ENCODE measurements around the gene TREML2.
"Not testable (repeated sequence)": the region's sequence is repeated elsewhere in the genome, so short reads cannot be mapped to it uniquely, and the experiment has no call there.

Gene TREML2, protein sequence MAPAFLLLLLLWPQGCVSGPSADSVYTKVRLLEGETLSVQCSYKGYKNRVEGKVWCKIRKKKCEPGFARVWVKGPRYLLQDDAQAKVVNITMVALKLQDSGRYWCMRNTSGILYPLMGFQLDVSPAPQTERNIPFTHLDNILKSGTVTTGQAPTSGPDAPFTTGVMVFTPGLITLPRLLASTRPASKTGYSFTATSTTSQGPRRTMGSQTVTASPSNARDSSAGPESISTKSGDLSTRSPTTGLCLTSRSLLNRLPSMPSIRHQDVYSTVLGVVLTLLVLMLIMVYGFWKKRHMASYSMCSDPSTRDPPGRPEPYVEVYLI

DNA sequence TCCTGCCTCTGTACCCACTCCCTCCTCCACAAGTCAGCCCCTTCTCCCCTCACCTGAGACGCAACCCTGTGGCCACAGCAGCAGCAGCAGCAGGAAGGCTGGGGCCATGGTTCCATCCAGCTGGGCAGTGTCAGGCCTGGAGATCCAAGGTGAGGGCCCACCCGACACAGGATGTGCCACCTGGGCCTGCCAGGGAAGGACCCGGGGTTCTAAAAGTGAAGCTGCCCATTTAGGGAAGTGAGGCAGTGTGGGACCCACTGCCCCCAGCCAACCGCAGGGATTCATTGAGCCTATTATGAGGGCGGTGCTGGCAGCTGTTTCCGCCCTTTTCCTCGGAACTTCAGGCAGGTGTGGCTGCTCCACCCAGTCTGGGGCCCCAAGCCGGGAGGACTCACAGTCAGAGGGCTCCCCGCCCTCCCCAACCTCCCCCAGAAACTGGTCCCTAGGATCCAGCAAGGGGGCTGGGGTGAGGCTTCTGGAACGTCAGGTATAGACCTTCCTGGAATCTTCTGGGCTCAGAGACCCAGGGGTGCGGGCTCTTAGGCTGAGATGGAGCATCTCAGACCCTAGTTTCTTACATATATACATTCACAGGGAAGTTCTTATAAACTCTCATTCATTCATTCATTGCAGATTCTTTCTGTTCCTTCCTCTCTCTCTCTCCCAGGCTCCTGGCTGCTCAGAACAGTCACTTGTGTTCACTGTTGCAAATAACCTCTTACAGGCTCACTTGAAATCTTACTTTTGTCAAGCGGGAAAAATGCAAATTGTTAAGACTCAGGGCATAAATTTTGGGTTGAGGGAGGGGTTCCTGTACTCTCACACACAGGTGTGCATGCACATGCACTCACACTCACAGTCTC lies at the start of gene TREML2:
Gene TREML2, minus strand, starts transcription at position 249 of the 863 bp plus-strand sequence. Its CDS starts 141 bp downstream, at position 108.
- peak; percentile 69 for DNase-seq

DNA sequence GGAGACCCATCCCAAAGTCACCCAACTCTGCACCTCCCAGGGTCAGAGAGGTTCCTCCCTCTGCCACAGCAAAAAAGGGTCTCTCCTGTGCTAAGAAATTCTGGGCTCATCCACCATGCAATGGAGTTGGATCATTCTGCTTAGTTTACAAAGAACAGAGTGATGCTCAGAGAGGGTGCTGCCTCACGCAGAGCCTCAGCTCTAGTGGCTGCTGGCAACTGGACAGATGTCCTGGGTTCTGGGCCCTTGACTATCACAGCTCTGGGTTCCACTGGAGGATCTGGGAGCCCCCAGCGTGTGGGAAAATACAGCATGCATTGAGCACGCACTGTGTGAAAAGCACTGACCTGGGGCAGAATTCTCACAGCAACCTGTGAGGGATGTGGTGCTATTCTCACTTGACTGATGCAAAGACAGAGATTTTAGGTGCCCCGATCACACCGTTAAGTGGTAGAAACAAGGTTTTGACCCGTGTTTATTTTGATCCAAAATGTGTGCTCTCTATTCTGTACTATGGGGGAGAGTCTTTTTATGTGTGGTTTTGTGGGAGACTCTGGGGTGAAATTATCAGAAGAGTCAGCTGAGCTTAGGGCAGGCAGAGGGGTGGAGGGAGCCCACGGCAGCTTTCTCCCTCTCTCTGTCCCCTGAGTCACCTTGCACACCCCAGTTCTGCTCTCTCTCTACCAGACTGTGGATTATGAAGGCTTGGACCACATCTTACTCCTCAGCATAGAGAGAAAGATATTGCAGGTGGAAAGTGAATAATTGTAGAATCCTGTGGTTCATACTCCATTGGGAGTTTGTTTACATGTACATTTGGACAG lies 47.1 kb upstream of the TREML2 start:
- no peak for DNase-seq

DNA sequence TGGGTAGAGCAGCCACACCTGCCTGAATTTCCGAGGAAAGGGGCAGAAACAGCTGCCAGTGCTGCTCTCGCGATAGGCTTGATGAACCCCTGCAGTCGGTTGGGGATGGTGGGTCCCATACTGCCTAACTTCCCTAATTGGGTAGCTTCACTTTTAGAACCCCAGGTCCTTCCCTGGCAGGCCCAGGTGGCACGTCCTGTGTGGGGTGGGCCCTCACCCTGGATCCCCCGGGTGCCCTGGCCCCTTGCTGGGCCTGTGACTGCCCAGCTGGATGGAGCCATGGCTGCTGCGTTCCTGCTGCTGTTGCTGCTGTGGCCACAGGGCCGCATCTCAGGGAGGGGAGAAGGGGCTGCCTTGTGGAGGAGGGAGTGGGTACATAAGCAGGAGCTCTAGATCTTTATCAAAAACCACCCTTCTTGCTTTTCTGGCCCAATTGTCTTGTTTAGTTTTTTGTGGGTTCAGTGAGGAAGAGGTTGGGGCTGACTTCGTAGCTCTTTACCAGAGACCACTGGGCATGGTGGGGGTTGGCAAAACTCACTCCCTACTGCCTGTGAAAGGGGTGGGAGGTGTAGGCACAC lies 46.4 kb upstream of the TREML2 start:
- no peak for DNase-seq

DNA sequence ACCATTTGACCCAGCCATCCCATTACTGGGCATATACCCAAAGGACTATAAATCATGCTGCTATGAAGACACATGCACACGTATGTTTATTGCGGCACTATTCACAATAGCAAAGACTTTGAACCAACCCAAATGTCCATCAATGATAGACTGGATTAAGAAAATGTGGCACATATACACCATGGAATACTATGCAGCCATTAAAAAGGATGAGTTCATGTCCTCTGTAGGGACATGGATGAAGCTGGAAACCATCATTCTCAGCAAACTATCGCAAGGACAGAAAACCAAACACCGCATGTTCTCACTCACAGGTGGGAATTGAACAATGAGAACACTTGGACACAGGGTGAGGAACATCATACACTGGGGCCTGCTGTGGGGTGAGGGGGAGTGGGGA lies 45.6 kb upstream of the TREML2 start:
- not testable (repeated sequence) for DNase-seq

DNA sequence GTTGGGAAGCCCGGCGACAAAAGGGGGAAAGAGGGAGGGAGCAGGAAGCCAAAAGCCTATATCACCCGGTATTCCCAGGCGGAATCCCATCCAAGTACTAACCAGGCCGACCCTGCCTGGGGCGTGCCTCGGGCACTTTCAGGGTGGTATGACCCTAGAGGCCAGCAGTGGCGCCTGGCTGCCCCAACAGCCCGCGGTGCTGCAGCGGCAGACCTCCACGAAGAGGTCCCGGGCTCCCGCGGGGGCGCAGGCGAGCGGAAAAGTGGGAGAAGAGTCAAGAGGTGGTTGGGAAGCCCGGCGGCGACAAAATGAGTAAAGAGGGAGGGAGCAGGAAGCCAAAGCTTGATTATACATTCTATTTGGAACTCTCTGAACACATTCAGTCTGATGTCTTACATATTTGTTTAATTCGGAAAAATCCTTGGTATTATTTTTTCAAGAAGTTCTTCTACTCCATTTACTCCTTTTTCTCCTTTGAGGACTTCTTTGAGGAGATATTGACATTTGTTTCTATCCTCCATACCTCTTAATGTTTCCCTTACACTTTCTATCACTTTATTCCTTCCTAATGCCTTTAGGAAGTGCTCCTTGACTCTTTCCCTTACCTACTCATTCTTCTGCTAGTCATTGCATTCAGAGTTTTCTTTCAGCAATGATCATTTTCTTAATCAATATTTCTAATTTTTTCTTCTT lies 38.7 kb upstream of the TREML2 start:
- DNase-seq = no peak

DNA sequence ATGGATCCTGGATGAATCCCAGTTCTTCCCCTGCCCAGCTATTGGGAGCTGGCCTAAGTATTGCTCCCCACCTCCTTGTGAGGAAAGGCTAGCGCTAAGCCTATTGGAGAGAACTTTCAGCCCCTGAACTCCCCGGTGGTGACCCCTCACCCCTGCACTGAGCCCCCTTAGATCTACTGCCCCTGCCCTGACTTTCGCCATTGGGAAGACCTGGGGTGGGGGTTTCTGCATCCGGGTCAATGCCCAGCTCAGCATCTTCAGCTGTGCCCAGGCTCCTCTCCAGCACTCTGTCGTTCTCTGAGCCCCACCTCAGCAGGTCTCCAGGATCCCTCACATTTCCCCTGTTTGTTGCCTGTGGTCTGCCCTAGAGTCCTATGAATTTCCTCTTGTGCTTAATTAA lies 36.2 kb upstream of the TREML2 start:
- DNase-seq = no peak

DNA sequence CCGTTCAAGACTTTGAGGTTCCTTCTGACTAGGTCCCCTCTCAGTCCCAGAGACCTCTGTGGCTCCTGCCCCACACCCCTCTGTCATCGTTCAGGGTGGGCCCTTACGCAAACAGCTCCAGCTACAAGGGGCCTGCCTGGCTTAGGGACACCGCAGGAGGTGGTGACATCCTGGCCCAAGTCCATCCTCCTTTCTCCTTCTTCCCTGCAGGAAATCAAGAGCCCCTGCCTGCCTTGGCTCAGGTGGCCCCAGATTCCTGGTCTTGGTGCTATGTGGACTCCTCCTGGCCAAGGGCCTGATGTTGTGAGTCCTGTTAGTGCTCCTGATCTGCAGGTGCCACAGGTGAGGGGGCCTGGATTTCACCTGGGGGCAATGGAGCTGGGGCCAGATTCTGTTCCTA lies 35.3 kb upstream of the TREML2 start:
- DNase-seq = no peak

DNA sequence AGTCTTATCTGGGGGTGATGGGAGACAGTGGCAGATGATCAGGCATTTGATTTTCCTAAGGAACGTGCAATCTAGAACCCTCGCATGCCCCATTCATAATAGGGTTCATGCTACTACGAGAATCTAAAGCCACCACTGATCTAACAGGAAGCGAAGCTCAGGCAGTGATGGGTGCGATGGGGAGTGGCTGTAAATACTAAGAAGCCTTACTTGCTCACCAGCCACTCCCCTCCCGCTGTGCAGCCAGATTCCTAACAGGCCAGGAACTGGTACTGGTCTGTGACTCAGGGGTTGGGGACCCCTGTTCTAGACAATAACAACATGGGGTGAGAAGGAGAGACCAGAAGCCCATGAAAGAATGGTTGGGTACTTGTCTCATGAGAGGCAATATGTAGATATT lies 31.7 kb upstream of the TREML2 start:
- no peak for DNase-seq

DNA sequence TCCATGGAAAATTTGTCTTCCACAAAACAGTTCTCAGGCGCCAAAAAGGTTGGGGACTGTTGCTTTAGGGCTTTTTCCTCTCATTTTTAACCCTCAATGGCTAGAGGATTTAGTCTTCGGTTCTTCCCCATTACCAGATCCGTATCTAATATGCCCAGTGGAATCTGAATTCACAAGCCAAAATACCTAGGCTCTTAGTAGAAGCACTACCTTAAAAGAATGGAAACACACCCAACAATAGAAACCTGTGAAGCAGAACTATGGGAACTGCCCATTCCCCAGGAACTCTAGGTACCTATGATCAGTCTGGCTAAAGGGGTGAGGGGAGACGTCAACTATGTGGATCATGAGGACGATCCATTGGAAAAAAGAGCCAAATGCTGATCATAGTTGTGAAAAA lies 30.3 kb upstream of the TREML2 start:
- no peak for DNase-seq

DNA sequence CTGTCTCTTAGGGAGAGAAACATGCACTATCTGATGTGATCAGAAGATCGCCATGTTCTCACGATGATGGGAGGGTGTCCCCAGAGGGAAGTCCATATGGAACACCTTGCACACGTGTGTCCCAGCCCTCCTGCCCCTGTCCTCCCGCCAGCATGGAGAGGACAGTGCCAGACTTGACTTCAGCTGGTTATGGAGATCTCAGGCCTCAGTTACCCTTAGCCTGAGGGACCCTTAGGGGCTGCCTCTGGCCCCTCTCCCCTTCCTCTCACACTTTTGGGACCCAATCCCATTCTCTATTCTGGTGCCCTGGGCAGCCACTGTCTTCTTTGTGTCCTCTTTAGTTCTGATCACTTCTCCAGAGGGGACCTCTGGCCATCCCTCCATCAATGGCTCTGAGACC lies 28.8 kb upstream of the TREML2 start:
- no peak for DNase-seq

DNA sequence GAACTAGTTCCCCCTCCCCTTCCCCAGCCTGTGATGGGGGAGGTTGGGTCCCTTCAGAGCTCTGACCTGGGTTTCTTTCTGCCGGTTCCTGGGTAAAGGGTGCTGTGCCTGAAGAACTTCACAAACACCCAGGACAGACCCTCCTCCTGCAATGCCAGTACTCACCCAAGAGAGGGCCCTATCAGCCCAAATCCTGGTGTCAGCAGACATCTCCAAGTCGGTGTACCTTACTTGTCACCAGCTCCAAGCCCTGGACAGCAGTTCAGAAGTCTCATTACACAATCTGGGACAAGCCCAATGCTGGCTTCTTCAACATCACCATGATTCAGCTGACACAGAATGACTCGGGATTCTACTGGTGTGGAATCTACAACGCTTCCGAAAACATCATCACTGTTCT lies 27.7 kb upstream of the TREML2 start:
- no peak for DNase-seq

DNA sequence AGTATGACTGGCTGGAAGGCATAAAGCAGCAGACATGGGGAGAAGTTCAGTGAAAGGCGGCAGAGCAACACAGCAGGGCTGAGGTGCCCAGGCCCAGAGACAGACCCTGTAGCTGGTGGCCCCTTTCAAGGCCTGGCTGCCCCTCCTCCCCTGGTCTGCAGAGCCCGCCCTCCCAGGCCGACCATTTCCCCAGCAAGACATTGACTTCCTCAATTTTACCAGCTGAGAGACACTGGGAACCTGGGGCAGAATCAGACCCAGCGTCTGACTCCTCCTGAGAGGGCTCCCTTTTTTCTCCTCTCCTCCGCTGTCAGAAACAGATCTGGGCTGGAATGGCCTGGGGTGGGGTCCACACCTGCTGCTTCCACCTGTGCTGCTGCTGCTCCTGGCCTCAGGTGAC lies 27.1 kb upstream of the TREML2 start, which contains the start of gene TREML4:
Gene TREML4, plus strand, starts transcription at position 254 of the 400 bp plus-strand sequence. Its CDS starts 79 bp downstream, at position 333.
- DNase-seq = no peak

DNA sequence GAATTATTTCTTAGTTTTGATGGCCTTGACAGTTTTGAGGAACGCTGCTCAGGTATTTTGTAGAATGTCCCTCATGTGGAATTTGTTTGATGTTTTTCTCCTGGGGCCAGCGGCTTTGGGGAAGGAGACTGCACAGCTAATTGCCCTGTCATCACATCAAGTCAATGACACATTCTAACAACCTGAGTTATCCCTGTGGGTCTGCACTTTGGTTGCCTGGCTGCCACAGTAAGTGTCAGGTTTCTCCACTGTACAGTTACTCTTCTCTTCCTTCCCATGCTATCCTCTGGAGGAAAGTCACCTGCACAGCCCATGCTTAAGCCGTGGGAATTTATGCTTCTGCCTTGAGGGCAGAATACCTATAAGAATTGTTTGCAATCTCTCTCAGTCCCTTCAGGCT lies 25.8 kb upstream of the TREML2 start:
- DNase-seq = no peak

DNA sequence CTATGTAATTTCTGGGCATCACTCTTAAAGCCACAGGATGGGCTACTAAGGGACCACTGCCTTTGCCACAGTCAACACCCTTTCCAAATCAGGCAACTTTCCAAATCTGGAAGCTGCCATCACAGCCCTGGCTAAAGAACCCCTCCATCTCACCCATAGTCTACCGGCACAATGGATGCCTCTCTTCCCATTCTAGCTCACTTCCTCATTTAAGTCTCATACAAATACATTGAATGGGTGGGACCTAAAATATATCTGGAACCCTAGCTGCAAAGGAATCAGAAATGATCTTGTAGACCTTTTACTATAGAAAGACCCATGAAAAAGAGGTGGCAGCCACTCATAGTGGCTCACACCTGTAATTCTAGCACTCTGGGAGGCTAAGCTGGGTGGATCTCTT lies 23.9 kb upstream of the TREML2 start:
- DNase-seq = no peak

DNA sequence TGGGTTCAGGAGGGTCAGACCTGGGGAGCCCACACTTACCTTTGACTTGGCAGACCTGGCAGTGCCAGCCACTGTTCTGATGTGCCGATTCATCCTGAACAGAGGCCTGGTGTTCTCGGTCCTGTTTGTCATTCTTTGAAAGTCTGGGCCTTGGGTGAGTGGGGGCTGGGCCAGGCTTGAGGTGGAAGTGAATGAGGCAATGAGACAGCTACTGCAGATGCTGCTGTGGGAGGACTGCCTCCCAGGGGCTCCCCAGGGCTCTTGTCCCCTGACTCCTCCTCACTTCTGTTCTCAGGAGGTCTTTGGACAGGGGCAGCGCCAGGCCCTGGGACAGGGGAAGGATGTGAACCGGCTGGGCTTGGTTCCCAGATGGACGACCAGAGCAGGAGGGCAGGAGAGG lies 21.6 kb upstream of the TREML2 start:
- DNase-seq = no peak

DNA sequence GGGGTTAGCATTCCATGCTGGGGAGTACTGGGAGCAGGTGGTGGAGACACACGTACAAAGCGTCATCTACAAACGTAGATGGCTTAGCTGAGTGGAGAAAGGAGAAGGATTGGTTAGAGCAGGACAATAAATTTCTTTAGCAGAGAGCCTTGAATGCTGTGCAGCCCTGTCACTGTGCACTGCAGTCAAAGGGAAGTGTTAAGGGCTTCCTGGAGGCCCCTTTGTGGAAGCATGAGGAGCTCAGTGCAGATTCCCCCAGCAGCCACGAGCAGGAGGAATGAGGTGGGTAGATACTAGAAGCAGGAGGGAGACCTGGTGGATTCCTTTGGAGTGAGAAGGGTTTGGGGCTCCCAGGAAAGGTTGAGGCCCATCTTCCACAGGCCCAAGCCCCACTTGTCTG lies 21.1 kb upstream of the TREML2 start:
- no peak for DNase-seq

DNA sequence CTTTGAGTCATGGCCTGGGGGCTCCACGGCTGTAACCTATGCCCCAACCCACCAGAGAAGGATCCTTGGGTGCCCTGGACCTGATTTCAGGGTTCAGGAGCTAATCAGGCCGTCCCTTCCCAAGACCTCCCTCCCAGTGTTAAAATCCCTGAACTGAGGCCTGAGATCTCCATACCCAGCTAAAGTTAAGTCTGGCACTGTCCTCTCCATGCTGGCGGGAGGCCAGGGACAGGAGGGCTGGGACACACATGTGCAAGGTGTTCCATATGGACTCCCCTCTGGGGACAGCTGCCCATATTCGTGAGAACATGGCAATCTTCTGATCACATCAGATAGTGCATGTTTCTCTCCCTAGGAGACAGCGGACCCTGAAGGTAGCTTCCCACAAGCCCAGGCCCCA lies 15.7 kb upstream of the TREML2 start:
- no peak for DNase-seq

DNA sequence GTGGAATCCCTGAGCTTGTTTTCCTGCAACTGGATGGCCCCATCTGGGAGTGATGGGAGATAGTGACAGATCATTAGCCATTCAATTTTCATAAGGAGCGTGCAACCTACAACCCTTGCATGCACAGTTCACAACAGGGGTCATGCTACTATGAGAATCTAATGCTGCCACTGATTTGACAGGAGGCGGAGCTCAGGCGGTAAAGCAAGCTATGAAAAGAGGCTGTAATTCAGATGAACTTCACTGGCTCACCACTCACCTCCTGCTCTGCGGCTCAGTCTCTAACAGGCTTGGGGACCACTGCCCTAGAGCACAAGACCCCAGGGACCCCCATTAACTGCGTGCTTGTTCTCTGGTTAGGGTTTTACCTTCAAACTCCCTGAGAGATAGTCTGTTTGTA lies 14.8 kb upstream of the TREML2 start:
- no peak for DNase-seq

DNA sequence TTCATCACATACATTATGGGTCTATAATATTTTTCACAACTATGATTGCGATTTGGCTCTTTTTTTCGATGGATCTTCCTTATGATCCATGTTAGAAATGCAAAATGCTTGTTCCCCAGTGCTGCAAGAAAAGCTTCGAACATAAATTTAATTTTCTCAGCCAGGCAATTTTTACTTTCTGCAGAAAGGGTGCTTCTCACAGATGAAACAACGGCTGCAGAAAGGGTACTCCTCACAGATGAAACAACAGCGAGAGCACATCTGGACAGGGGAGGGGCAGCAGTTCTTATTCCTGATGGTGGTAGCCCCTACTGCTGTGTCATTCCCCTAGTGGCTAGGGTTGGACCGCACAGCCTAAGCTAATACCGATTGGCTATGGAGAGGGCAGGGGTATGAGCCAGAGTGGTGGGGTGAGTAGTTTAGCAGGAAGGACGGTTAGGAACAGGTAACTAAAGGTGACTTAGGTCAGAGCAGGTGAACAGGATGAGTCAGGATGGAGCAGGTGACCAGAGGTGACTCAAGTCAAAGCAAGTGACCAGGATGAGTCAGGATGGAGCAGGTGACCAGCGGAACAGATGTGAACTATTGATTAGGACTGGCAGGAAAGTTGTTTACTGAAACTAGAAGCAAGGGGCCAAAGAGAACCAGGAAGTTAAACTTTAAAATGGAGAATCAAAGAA lies 13.8 kb upstream of the TREML2 start:
- DNase-seq = no peak

DNA sequence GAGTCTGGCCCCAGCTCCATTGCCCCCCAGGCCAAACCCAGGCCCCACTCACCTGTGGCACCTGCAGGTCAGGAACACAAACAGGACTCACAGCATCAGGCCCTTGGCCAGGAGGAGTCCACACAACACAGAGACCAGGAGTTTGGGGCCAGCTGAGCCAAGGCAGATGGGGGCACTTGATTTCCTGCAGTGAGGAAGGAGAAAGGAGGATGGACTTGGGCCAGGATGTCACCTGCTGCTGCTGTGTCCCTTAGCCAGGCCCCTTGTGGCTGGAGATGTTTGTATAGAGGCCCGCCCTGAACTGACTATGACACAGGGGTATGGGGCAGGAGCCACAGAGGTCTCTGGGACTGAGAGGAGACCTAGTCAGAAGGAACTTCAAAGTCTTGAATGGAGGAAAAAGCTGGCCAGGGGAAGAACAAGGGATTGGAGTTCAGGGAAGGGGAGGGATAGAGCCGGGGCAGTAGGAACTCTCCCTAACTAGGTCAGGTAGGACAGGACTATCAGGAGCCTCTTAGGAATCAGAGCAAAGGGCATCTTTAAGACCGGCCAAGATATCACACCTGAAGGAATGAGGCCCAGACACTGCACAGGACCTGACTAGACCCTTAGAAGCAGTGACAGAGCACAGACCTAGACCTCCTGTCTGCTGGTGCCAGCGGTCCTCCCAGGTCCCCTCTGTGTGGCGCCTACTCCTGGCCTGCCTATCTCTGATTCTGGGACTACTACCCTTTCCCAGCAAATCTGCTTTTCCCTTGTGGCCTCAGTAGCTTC lies 8.8 kb upstream of the TREML2 start:
- DNase-seq = no peak

Measured in CD4-positive, alpha-beta T cell treated with Interleukin-4 for 4 hours (primary cell).